Endothelial cell of umbilical vein (primary cell): ENCODE measurements around the gene CMBL. TPM values are rescaled to one million over a fixed set of nuclear protein-coding genes. Genes with fewer than 3 reads are reported as not detected.

Source experiments
- BruUV-seq: library from RNA; stranded (reverse); fragments of 400-500 nt; replicated peaks from 2 replicates; lab custom pipeline; 2021; lab: Mats Ljungman, UMichigan
- CTCF ChIA-PET: fragments of 300-600, 350-600 bp; sonication (Branson Sonifier 250); formaldehyde crosslinking; loops from one replicate; lab custom pipeline; 2021; ENCODE audit warnings: antibody characterized with exemption, inconsistent platforms; lab: Charles Lee
- POLR2A ChIA-PET: fragments of 300-600, 350-600 bp; sonication (Branson Sonifier 250); formaldehyde crosslinking; loops from one replicate; lab custom pipeline; 2021; ENCODE audit warnings: antibody characterized with exemption, inconsistent platforms; lab: Charles Lee
- DNase-seq: peaks from one replicate; pipeline ENCODE4 v3.0.0-alpha.2; 2011; ENCODE audit warnings: low read depth, low spot score
- FAIRE-seq: peaks from 2 replicates; lab custom pipeline; 2011; peaks lifted over from hg19 to GRCh38; lab: Jason Lieb, UNC
- H2AFZ ChIP-seq: 2 replicates; pipeline ENCODE4 v1.6.0; 2012; ENCODE audit warnings: low read depth, low read length, control low read depth, inconsistent platforms
- H3K27ac ChIP-seq: 2 replicates; pipeline ENCODE4 v1.5.1; 2011; ENCODE audit warnings: low read depth, mild to moderate bottlenecking, control low read depth, low read length, moderate library complexity; ENCODE audit not compliant: insufficient read depth
- H3K27me3 ChIP-seq, 2 experiments: 2 replicates each; pipeline versions ENCODE4 v1.6.0 to v1.6.1; 2011; ENCODE audit warnings: low read length in 2 of 2, mixed read lengths in 1 of 2; ENCODE audit not compliant: control insufficient read depth in 2 of 2, insufficient read depth in 2 of 2
- H3K36me3 ChIP-seq, 2 experiments: 2 replicates in 1 of 2; 3 replicates in 1 of 2; pipeline ENCODE4 v1.5.1; 2011; ENCODE audit warnings: low read length in 2 of 2, mild to moderate bottlenecking in 1 of 2, moderate library complexity in 1 of 2; ENCODE audit not compliant: control insufficient read depth in 2 of 2, insufficient read depth in 2 of 2; ENCODE audit errors: extremely low read depth in 1 of 2
- H3K4me1 ChIP-seq: 3 replicates; pipeline ENCODE4 v1.5.1; 2011; ENCODE audit warnings: mild to moderate bottlenecking, low read length; ENCODE audit not compliant: control insufficient read depth, insufficient read depth; ENCODE audit errors: extremely low read depth
- H3K4me2 ChIP-seq: 2 replicates; pipeline ENCODE4 v1.6.1; 2011; ENCODE audit warnings: low read length, control low read depth, mixed read lengths; ENCODE audit not compliant: insufficient read depth
- H3K4me3 ChIP-seq, 3 experiments: fragments of 200-600 bp in 1 of 3; sonication (generic), shearing (Covaris generic) in 1 of 3; replicated peaks in 1 of 3; 2 replicates each; pipeline ENCODE4 v1.5.1; 2011 to 2016; ENCODE audit warnings: control low read depth in 3 of 3, low read length in 3 of 3, mild to moderate bottlenecking in 2 of 3, inconsistent platforms in 1 of 3, low read depth in 1 of 3, moderate library complexity in 1 of 3; ENCODE audit not compliant: insufficient read depth in 1 of 3
- H3K79me2 ChIP-seq: 2 replicates; pipeline ENCODE4 v1.6.0; 2012; ENCODE audit warnings: low read length, inconsistent platforms; ENCODE audit not compliant: control insufficient read depth, insufficient read depth
- H3K9ac ChIP-seq: replicated peaks from 2 replicates; pipeline ENCODE3; 2011; ENCODE audit warnings: low read length, control low read depth; ENCODE audit not compliant: insufficient read depth; ENCODE audit errors: extremely low read depth
- H3K9me1 ChIP-seq: replicated peaks from 3 replicates; pipeline ENCODE4 v1.6.0; 2011; ENCODE audit warnings: mild to moderate bottlenecking, low read length; ENCODE audit not compliant: control insufficient read depth, insufficient read depth; ENCODE audit errors: extremely low read depth
- H3K9me3 ChIP-seq: replicated peaks from 2 replicates; pipeline ENCODE4 v1.5.1; 2012; ENCODE audit warnings: low read length, inconsistent platforms; ENCODE audit not compliant: control insufficient read depth, insufficient read depth
- H4K20me1 ChIP-seq: replicated peaks from 2 replicates; pipeline ENCODE3; 2011; ENCODE audit warnings: mild to moderate bottlenecking, low read length; ENCODE audit not compliant: control insufficient read depth, insufficient read depth; ENCODE audit errors: extremely low read depth
- FOS ChIP-seq: IDR thresholded peaks from 2 replicates; pipeline ENCODE4 v1.6.1; 2011; ENCODE audit warnings: mild to moderate bottlenecking, low read length, moderate library complexity, borderline replicate concordance; ENCODE audit not compliant: insufficient read depth
- POLR2A ChIP-seq: IDR thresholded peaks from 2 replicates; pipeline ENCODE4 v1.6.1; 2012; ENCODE audit warnings: low read depth, mild to moderate bottlenecking, control low read depth, low read length
- POLR2AphosphoS5 ChIP-seq: IDR thresholded peaks from 2 replicates; pipeline ENCODE4 v1.6.1; 2012; ENCODE audit warnings: low read depth, mild to moderate bottlenecking, control low read depth, low read length, moderate library complexity; ENCODE audit not compliant: insufficient read depth
- dilution Hi-C: fragments of 300-500 bp; cut with MboI; formaldehyde crosslinking; loops from one replicate; pipeline ENCODE4 v1.15.0; 2019; ENCODE audit warnings: low sequenced_read_pairs; ENCODE audit not compliant: extremely low pct_ligation_motif_present
- intact Hi-C: fragments of 100-400 bp; cut with micrococcal nuclease; formaldehyde crosslinking; loops from one replicate; pipeline ENCODE4 v1.10.0; 2022
- polyA plus RNA-seq, 4 experiments: library from polyadenylated mRNA; depleted of rRNA in 3 of 4; stranded (reverse) in 3 of 4; unstranded in 1 of 4; fragments of >200 nt; gene quantifications; 2 replicates each; pipeline versions ENCODE4 v1.2.1 to v1.2.3, GENCODE V29; 2011 to 2012; ENCODE audit warnings: missing spikeins in 1 of 4
- total RNA-seq: library from RNA; stranded (reverse); gene quantifications from 2 replicates; pipeline ENCODE4 v1.2.3, GENCODE V29; 2021
- TF ChIP-seq, protein P1 (sequence below): IDR thresholded peaks from 2 replicates; pipeline ENCODE4 v1.6.1; 2011; ENCODE audit not compliant: insufficient read depth, insufficient read length
- TF ChIP-seq, protein P2 (sequence below), 2 donors: IDR thresholded peaks; 1 replicate in 1 of 2; 2 replicates in 1 of 2; pipeline ENCODE4 v1.5.1; 2011; ENCODE audit warnings: low read length in 2 of 2, mild to moderate bottlenecking in 2 of 2, moderate library complexity in 2 of 2, control low read depth in 1 of 2, inconsistent platforms in 1 of 2, low read depth in 1 of 2; ENCODE audit not compliant: insufficient read depth in 1 of 2; ENCODE audit errors: extremely low read depth in 1 of 2

Gene CMBL
- total and polyA plus RNA-seq, 2 donors (not counting 3 experiments of a cell fraction or from before 2014, with no cell fraction given), result 15.9 to 19.8 TPM

GRCh38 chr5:10354048-10354872 is 46.6 kb upstream of the CMBL start:
- intact Hi-C loops, result no loop called here
- dilution Hi-C loops, result no loop called here

More at GRCh38 chr5:10354048-10354872, 46.6 kb upstream of the CMBL start:
- Histone ChIP-seq H3K4me3 (peak overlapping the region; percentile 47 to 94 (median 72)), H3K36me3 (no peaks in the 10 kb centered on the region), H3K9me3 (no peaks in the 10 kb centered on the region), H3K27ac (peak overlapping the region; percentile 85), H4K20me1 (peaks cover 20% of the 10 kb centered on the region), H3K27me3 (no peaks in the 10 kb centered on the region), H3K4me1 (peaks cover 17% of the 10 kb centered on the region), H3K79me2 (peaks cover 57% of the 10 kb centered on the region), H3K9ac (peak overlapping the region; percentile 96), H3K4me2 (peak overlapping the region; percentile 100), H2AFZ (peak overlapping the region; percentile 95), H3K9me1 (no peaks in the 10 kb centered on the region)
- DNase-seq (peak; percentile 74), FAIRE-seq (peak; percentile 72)
- CTCF ChIA-PET, result interaction anchor here (1.0 to 2.4 kb wide), 6 partner anchors 10 to 70 kb away, joined by 3 to 28 read pairs (median 4); no protein-coding TSS in a partner anchor
- TF ChIP-seq, protein P1, sequence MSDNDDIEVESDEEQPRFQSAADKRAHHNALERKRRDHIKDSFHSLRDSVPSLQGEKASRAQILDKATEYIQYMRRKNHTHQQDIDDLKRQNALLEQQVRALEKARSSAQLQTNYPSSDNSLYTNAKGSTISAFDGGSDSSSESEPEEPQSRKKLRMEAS, result no peak
- TF ChIP-seq POLR2AphosphoS5 (no peak), FOS (no peak), POLR2A (no peak)
- TF ChIP-seq, protein P2, sequence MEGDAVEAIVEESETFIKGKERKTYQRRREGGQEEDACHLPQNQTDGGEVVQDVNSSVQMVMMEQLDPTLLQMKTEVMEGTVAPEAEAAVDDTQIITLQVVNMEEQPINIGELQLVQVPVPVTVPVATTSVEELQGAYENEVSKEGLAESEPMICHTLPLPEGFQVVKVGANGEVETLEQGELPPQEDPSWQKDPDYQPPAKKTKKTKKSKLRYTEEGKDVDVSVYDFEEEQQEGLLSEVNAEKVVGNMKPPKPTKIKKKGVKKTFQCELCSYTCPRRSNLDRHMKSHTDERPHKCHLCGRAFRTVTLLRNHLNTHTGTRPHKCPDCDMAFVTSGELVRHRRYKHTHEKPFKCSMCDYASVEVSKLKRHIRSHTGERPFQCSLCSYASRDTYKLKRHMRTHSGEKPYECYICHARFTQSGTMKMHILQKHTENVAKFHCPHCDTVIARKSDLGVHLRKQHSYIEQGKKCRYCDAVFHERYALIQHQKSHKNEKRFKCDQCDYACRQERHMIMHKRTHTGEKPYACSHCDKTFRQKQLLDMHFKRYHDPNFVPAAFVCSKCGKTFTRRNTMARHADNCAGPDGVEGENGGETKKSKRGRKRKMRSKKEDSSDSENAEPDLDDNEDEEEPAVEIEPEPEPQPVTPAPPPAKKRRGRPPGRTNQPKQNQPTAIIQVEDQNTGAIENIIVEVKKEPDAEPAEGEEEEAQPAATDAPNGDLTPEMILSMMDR (IDR thresholded peaks at IDR 0.05; ENCODE audit: extremely low read depth in 1 of 2, insufficient read depth in 1 of 2, low read depth in 1 of 2, low read length in 2 of 2), result no peak
- BruUV-seq, result TSS peak; percentile 43
- POLR2A ChIA-PET, result interaction anchor here (0.6 to 1.5 kb wide), 6 partner anchors 11 to 403 kb away, joined by 3 to 5 read pairs (median 4); partner anchors contain the start of gene CCT5
